Esophagus (tissue), 2 donors: ENCODE measurements around the gene GALNT18. TPM values are rescaled to one million over a fixed set of nuclear protein-coding genes. Genes with fewer than 3 reads are reported as not detected.

ENCODE experiments used
- H3K27ac ChIP-seq, 2 donors: one replicate each; pipeline ENCODE4 v1.5.1; 2013; ENCODE audit warnings: low read depth in 2 of 2, mild to moderate bottlenecking in 2 of 2, inconsistent platforms in 1 of 2, low read length in 1 of 2, moderate library complexity in 1 of 2
- H3K27me3 ChIP-seq, 2 donors: one replicate each; pipeline ENCODE4 v1.6.1; 2013; ENCODE audit warnings: low read length in 2 of 2, control low read depth in 1 of 2, mild to moderate bottlenecking in 1 of 2; ENCODE audit not compliant: insufficient read depth in 2 of 2, control insufficient read depth in 1 of 2
- H3K36me3 ChIP-seq, 2 donors: one replicate each; pipeline ENCODE4 v1.6.1; 2013; ENCODE audit warnings: low read length in 1 of 2; ENCODE audit not compliant: control insufficient read depth in 2 of 2, insufficient read depth in 2 of 2
- H3K4me1 ChIP-seq, 2 donors: one replicate each; pipeline ENCODE4 v1.6.1; 2013; ENCODE audit warnings: low read length in 1 of 2; ENCODE audit not compliant: control insufficient read depth in 2 of 2, insufficient read depth in 2 of 2
- H3K4me3 ChIP-seq, 2 donors: one replicate each; pipeline ENCODE4 v1.5.1; 2013; ENCODE audit warnings: low read length in 2 of 2, mild to moderate bottlenecking in 2 of 2, low read depth in 1 of 2, moderate library complexity in 1 of 2
- H3K9me3 ChIP-seq, 2 donors: one replicate each; pipeline ENCODE4 v1.6.1; 2013; ENCODE audit warnings: mild to moderate bottlenecking in 2 of 2, low read depth in 1 of 2, low read length in 1 of 2, moderate library complexity in 1 of 2; ENCODE audit not compliant: control insufficient read depth in 2 of 2, insufficient read depth in 1 of 2
- WGBS, 2 donors: extraction: QIAGEN DNeasy Blood & Tissue Kit; methylation state at CpG; one replicate each; pipeline ENCODE4 v1.1.7; 2013; 5-methylcytosine and 5-hydroxymethylcytosine counted together
- polyA plus RNA-seq, 2 donors: library from polyadenylated mRNA; stranded (reverse); fragments of 200-250 nt; gene quantifications; one replicate each; pipeline ENCODE4 v1.2.3, GENCODE V29; 2013
- donor health status: healthy with polysubstance abuse.
- donor health status: Bipolar disorder and iron deficiency.

Gene GALNT18
- polyA plus RNA-seq: 1 to 10 TPM; 2.2 to 5.8 TPM

GRCh38 chr11:11621573-11622339 lies at the start of gene GALNT18:
Gene GALNT18 (minus strand): TSS chr11:11622005.
- H3K27ac ChIP-seq: peak within 1 kb of the TSS; percentile 45 to 69
- H3K4me3 ChIP-seq: peak within 1 kb of the TSS; percentile 63
- no peaks in the 10 kb centered on the region for H3K27me3 ChIP-seq
- H3K9me3 ChIP-seq: no peaks in the 10 kb centered on the region
- H3K36me3 ChIP-seq: no peaks in the 10 kb centered on the region
- H3K4me1 ChIP-seq: peaks cover 0 to 4% of the 10 kb centered on the region in 2 donors
- WGBS, 2 donors: 0 to 1% methylated on average over 65 to 71 of the region's 71 CpGs

- 66 to 69% methylated on average over 5 of the region's 5 CpGs for WGBS, 2 donors
- no peak overlapping the region for H3K4me3 ChIP-seq
- no peaks in the 10 kb centered on the region for H3K4me1 ChIP-seq
- no peaks in the 10 kb centered on the region for H3K36me3 ChIP-seq
- no peaks in the 10 kb centered on the region for H3K27me3 ChIP-seq
- H3K9me3 ChIP-seq: peaks cover 0 to 3% of the 10 kb centered on the region in 2 donors
- no peak overlapping the region for H3K27ac ChIP-seq
These were observed 48.8 kb upstream of the GALNT18 start for GRCh38 chr11:11670574-11670973.

- H3K27ac ChIP-seq: no peak overlapping the region
- no peak overlapping the region for H3K4me3 ChIP-seq
- 43 to 48% methylated on average over 5 of the region's 5 CpGs for WGBS, 2 donors
- H3K27me3 ChIP-seq: no peaks in the 10 kb centered on the region
- no peaks in the 10 kb centered on the region for H3K36me3 ChIP-seq
- no peaks in the 10 kb centered on the region for H3K4me1 ChIP-seq
- peaks cover 0 to 3% of the 10 kb centered on the region in 2 donors for H3K9me3 ChIP-seq
These were observed 47.5 kb upstream of the GALNT18 start for GRCh38 chr11:11669233-11669846.

- H3K4me1 ChIP-seq: no peaks in the 10 kb centered on the region
- H3K36me3 ChIP-seq: no peaks in the 10 kb centered on the region
- H3K9me3 ChIP-seq: peaks cover 0 to 3% of the 10 kb centered on the region in 2 donors
- 73 to 77% methylated on average over 5 of the region's 5 CpGs for WGBS, 2 donors
- H3K4me3 ChIP-seq: no peak overlapping the region
- H3K27ac ChIP-seq: no peak overlapping the region
- H3K27me3 ChIP-seq: no peaks in the 10 kb centered on the region
These were observed 47.0 kb upstream of the GALNT18 start for GRCh38 chr11:11668781-11669180.

GRCh38 chr11:11668274-11668673 lies 46.5 kb upstream of the GALNT18 start:
- H3K27me3 ChIP-seq: no peaks in the 10 kb centered on the region
- H3K27ac ChIP-seq: no peak overlapping the region
- no peaks in the 10 kb centered on the region for H3K4me1 ChIP-seq
- H3K36me3 ChIP-seq: no peaks in the 10 kb centered on the region
- peaks cover 0 to 3% of the 10 kb centered on the region in 2 donors for H3K9me3 ChIP-seq
- WGBS, 2 donors: 40 to 41% methylated on average over 3 of the region's 3 CpGs
- no peak overlapping the region for H3K4me3 ChIP-seq

GRCh38 chr11:11667056-11667455 lies 45.3 kb upstream of the GALNT18 start:
- H3K27ac ChIP-seq: no peak overlapping the region
- H3K36me3 ChIP-seq: no peaks in the 10 kb centered on the region
- 75 to 93% methylated on average over 3 of the region's 3 CpGs for WGBS, 2 donors

GRCh38 chr11:11665407-11665806 lies 43.6 kb upstream of the GALNT18 start:
- WGBS, 2 donors: 58 to 80% methylated on average over 1 of the region's 1 CpG
- Histone ChIP-seq H3K4me3 (no peak overlapping the region), H3K27me3 (no peaks in the 10 kb centered on the region), H3K27ac (no peak overlapping the region), H3K9me3 (no peaks in the 10 kb centered on the region), H3K36me3 (no peaks in the 10 kb centered on the region), H3K4me1 (no peaks in the 10 kb centered on the region)

More at GRCh38 chr11:11667056-11667455, 45.3 kb upstream of the GALNT18 start:
- Histone ChIP-seq H3K9me3 (no peaks in the 10 kb centered on the region), H3K4me1 (no peaks in the 10 kb centered on the region), H3K27me3 (no peaks in the 10 kb centered on the region), H3K4me3 (no peak overlapping the region)

GRCh38 chr11:11663907-11664306 lies 42.1 kb upstream of the GALNT18 start:
- H3K36me3 ChIP-seq: no peaks in the 10 kb centered on the region
- WGBS, 2 donors: 75 to 90% methylated on average over 4 of the region's 4 CpGs

GRCh38 chr11:11662578-11662977 lies 40.8 kb upstream of the GALNT18 start:
- no peaks in the 10 kb centered on the region for H3K36me3 ChIP-seq
- H3K9me3 ChIP-seq: no peaks in the 10 kb centered on the region
- WGBS, 2 donors: 88 to 89% methylated on average over 2 of the region's 2 CpGs
- H3K4me1 ChIP-seq: no peaks in the 10 kb centered on the region
- H3K4me3 ChIP-seq: no peak overlapping the region
- no peak overlapping the region for H3K27ac ChIP-seq
- no peaks in the 10 kb centered on the region for H3K27me3 ChIP-seq

More at GRCh38 chr11:11663907-11664306, 42.1 kb upstream of the GALNT18 start:
- Histone ChIP-seq H3K27ac (no peak overlapping the region), H3K27me3 (no peaks in the 10 kb centered on the region), H3K4me1 (no peaks in the 10 kb centered on the region), H3K4me3 (no peak overlapping the region), H3K9me3 (no peaks in the 10 kb centered on the region)
